Upper lobe of left lung (tissue), 6 donors: ENCODE results near the gene KLK15. TPM values are rescaled to one million over a fixed set of nuclear protein-coding genes. Genes with fewer than 3 reads are reported as not detected.

Experiments used
- ATAC-seq, 2 donors: fragments of 200-7000 bp; cut with Tn5 transposase; one replicate each; pipeline ENCODE4 v1.9.1; 2022; ENCODE audit warnings: mild to moderate bottlenecking in 2 of 2, moderate library complexity in 2 of 2; ENCODE audit not compliant: low FRiP score in 2 of 2
- DNase-seq, 2 donors: peaks; one replicate each; pipeline ENCODE4 v3.0.0-alpha.2; 2019 to 2020
- H3K27ac ChIP-seq, 4 donors: fragments of 200-600 bp; sonication (generic); one replicate each; pipeline ENCODE4 v1.5.1; 2016 to 2019
- H3K27me3 ChIP-seq, 4 donors: fragments of 200-600 bp; sonication (generic); one replicate each; pipeline ENCODE4 v1.5.1; 2017 to 2019
- H3K36me3 ChIP-seq, 4 donors: fragments of 200-600 bp; sonication (generic); one replicate each; pipeline ENCODE4 v1.5.1; 2016 to 2019
- H3K4me1 ChIP-seq, 4 donors: fragments of 200-600 bp; sonication (generic); one replicate each; pipeline ENCODE4 v1.5.1; 2018 to 2019
- H3K4me3 ChIP-seq, 4 donors: fragments of 200-600 bp; sonication (generic); one replicate each; pipeline ENCODE4 v1.5.1; 2017 to 2019; ENCODE audit warnings: mild to moderate bottlenecking in 2 of 4, moderate library complexity in 1 of 4
- H3K9me3 ChIP-seq, 4 donors: fragments of 200-600 bp; sonication (generic); one replicate each; pipeline ENCODE4 v1.5.1; 2018 to 2019
- CTCF ChIP-seq, 6 experiments: fragments of 450-650 bp in 4 of 6; fragments of 200-600 bp in 2 of 6; sonication (generic) in 2 of 6; IDR thresholded peaks; one replicate each; pipeline ENCODE4 v1.5.1; 2016 to 2019; ENCODE audit warnings: antibody characterized with exemption in 6 of 6
- EP300 ChIP-seq, 4 donors: sonication (generic); formaldehyde crosslinking; IDR thresholded peaks; one replicate each; pipeline ENCODE4 v1.5.1; 2017; ENCODE audit warnings: antibody characterized with exemption in 4 of 4, control low read depth in 2 of 4
- POLR2A ChIP-seq, 4 donors: fragments of 450-650 bp; IDR thresholded peaks; one replicate each; pipeline ENCODE4 v1.5.1; 2016 to 2017; ENCODE audit warnings: antibody characterized with exemption in 4 of 4, mild to moderate bottlenecking in 2 of 4
- POLR2AphosphoS5 ChIP-seq, 2 donors: sonication (generic); formaldehyde crosslinking; IDR thresholded peaks; one replicate each; pipeline ENCODE4 v1.5.1; 2017; ENCODE audit warnings: antibody characterized with exemption in 2 of 2
- WGBS, 2 donors: methylation state at CpG; one replicate each; pipeline ENCODE4 v1.1.5; 2017 to 2018; 5-methylcytosine and 5-hydroxymethylcytosine counted together
- total RNA-seq, 6 donors: library from RNA; depleted of rRNA in 4 of 6; stranded (reverse); fragments of >200 nt in 4 of 6; gene quantifications; one replicate each; pipeline versions ENCODE4 v1.1.0 to v1.2.1, GENCODE V29; 2016 to 2021
- donor health status: DM: no; HTN: no; CAD: no; lungs with moderate emphysema.
- donor health status: DM: no; HTN: yes; CAD: no; lungs with severe emphysema.

The KLK15 gene
- total RNA-seq, 6 donors from 2014 or later: not detected

DNA sequence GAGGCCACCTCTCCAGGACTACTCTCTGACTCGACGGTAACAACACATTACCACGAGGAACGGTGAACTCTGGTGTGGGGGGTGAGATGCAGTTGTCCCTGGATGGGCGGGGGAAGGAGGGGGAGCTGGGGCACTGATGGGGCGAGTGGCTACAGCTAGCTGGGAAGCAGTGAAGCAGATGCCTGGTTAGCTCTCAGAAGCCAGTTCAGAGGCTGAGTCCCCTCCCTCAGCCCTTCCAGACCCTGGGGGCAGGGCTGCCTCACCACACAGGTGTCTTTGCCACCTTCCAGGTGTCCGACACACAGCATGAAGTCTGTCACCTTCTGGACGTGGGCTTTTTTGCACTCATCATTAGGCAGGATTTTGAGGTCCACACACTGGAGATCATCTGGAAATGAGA is 13.7 kb downstream of the KLK15 start:
- ATAC-seq (no peak), DNase-seq (no peak)
- H3K9me3 ChIP-seq: no peaks in the 10 kb centered on the region
- peaks cover 0 to 13% (median 8%) of the 10 kb centered on the region in 4 donors for H3K4me1 ChIP-seq
- no peak overlapping the region for H3K27ac ChIP-seq
- peaks cover 0 to 38% (median 12%) of the 10 kb centered on the region in 4 donors for H3K27me3 ChIP-seq
- TF ChIP-seq POLR2AphosphoS5 (IDR thresholded peaks at IDR 0.05) (no peak), EP300 (IDR thresholded peaks at IDR 0.05) (no peak), POLR2A (IDR thresholded peaks at IDR 0.05) (no peak), CTCF (IDR thresholded peaks at IDR 0.05) (no peak)
- no peaks in the 10 kb centered on the region for H3K36me3 ChIP-seq
- no peak overlapping the region for H3K4me3 ChIP-seq
- WGBS, 2 donors: 19 to 20% methylated on average over 7 of the region's 8 CpGs

DNA sequence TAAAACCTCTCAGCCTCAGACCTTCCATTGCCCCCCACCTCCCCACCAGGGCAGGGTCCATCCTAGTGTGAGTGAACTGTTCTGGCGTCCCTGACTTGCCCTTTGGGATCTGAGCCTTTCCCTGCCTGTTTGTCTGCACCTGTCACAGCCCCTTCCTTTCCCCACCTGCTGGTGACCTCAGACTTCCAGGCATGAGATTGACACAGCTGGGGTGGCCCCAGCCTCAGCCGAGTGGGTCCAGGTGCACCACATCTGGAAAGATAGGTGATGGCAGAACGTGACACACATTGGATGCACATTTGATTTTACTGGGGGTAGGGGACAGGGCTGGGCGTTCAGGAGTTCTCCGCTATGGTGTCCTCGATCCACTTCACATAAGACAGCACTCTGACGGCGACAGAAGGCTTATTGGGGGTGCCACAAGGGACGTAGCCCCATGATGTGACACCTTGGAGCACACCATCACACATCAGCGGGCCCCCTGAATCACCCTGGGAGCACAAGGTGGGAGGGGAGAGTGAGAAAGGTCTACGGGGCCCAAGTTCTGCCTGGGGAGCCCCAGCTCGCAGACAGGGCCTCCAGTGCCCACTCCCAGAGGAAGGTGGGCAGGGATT is 14.4 kb downstream of the KLK15 start:
- WGBS, 2 donors: 61 to 66% methylated on average over 10 to 11 of the region's 12 CpGs

DNA sequence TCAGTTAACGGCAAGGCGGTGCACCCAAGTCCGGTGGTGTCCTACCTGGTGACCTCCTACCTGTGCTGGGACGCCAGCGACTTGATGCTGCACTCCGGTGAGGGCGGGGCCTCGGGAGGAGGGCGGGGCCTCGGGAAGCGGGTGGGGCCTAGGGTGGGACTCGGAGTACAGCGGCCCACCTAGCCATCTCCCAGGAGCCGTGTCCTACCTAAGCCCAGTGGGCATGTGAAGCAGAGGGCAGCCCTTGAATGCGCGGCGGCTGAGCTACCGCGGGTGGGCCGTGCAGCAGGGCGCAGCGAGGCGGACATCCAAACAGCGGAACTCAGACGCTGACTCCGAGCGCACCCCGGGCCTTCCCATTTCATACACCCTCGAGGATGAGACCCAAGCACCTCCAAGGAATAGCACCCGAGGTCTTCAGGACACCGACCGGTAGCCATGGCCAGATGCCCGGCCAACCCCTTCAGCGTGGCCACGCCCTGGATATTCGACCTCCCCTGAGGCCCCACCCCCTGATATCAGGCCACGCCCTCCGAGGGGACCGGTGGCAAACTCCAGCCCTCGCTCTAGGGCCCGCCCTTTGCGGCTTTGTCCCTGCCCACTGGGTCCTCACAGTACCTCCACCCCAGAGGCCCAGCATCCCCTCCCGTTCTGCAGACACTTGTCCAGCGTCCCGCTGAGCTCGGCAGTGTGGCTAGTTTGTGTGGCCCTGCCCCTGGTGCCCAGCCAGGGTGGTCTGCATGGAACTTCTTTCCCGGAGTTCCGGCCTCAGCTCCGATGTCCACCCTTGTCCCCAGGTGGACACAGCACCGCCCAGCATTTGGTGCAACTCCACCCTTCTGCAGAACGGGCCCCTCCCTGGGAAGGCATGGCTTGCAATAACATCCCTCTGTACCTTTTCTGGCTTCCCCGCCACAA is 15.2 kb downstream of the KLK15 start:
- Histone ChIP-seq H3K4me3 (peak overlapping the region in 3 of 4 donors; percentile 31 to 43 (median 39)), H3K9me3 (no peaks in the 10 kb centered on the region), H3K27me3 (peaks cover 0 to 33% (median 12%) of the 10 kb centered on the region in 4 donors), H3K36me3 (no peaks in the 10 kb centered on the region), H3K27ac (no peak overlapping the region), H3K4me1 (peaks cover 0 to 13% (median 8%) of the 10 kb centered on the region in 4 donors)
- 6 to 40% methylated on average over 6 to 50 of the region's 52 CpGs for WGBS, 2 donors
- DNase-seq: peak; percentile 28 to 84
- peak; percentile 12 to 34 for ATAC-seq
- TF ChIP-seq POLR2AphosphoS5 (IDR thresholded peaks at IDR 0.05): no peak
- TF ChIP-seq CTCF (IDR thresholded peaks at IDR 0.05): no peak
- no peak for TF ChIP-seq EP300 (IDR thresholded peaks at IDR 0.05)
- TF ChIP-seq POLR2A (IDR thresholded peaks at IDR 0.05): no peak

More for the DNA sequence above, 14.4 kb downstream of the KLK15 start:
- Histone ChIP-seq H3K27ac (no peak overlapping the region), H3K4me3 (no peak overlapping the region), H3K4me1 (peaks cover 0 to 13% (median 8%) of the 10 kb centered on the region in 4 donors), H3K9me3 (no peaks in the 10 kb centered on the region), H3K27me3 (peaks cover 0 to 37% (median 12%) of the 10 kb centered on the region in 4 donors), H3K36me3 (no peaks in the 10 kb centered on the region)
- ATAC-seq: no peak
- no peak for DNase-seq
- TF ChIP-seq CTCF (IDR thresholded peaks at IDR 0.05) (no peak), POLR2A (IDR thresholded peaks at IDR 0.05) (no peak), EP300 (IDR thresholded peaks at IDR 0.05) (no peak), POLR2AphosphoS5 (IDR thresholded peaks at IDR 0.05) (no peak)

- ATAC-seq (no peak), DNase-seq (no peak)
- TF ChIP-seq POLR2A (IDR thresholded peaks at IDR 0.05): no peak
- TF ChIP-seq POLR2AphosphoS5 (IDR thresholded peaks at IDR 0.05): no peak
- TF ChIP-seq EP300 (IDR thresholded peaks at IDR 0.05): no peak
- no peak for TF ChIP-seq CTCF (IDR thresholded peaks at IDR 0.05)
- Histone ChIP-seq H3K36me3 (no peaks in the 10 kb centered on the region), H3K4me1 (peaks cover 0 to 11% (median 6%) of the 10 kb centered on the region in 4 donors), H3K27me3 (peaks cover 0 to 23% (median 10%) of the 10 kb centered on the region in 4 donors), H3K4me3 (no peak overlapping the region), H3K27ac (no peak overlapping the region), H3K9me3 (no peaks in the 10 kb centered on the region)
- WGBS, 2 donors: 89 to 93% methylated on average over 1 of the region's 1 CpG
Observed at GRCh38 chr19:50815439-50815838, 17.9 kb downstream of the KLK15 start.
